ENCODE measurements around the gene SNRPD3. TPM values are rescaled to one million over a fixed set of nuclear protein-coding genes. Genes with fewer than 3 reads are reported as not detected.

Gene SNRPD3
- total RNA-seq, 1 donor = 84.2 TPM

- no peak for TF ChIP-seq CTCF (IDR thresholded peaks at IDR 0.05; ENCODE audit: insufficient read depth, low read depth, low read length)
Measured at GRCh38 chr22:24518771-24519485, 36.9 kb upstream of the SNRPD3 start.

DNA sequence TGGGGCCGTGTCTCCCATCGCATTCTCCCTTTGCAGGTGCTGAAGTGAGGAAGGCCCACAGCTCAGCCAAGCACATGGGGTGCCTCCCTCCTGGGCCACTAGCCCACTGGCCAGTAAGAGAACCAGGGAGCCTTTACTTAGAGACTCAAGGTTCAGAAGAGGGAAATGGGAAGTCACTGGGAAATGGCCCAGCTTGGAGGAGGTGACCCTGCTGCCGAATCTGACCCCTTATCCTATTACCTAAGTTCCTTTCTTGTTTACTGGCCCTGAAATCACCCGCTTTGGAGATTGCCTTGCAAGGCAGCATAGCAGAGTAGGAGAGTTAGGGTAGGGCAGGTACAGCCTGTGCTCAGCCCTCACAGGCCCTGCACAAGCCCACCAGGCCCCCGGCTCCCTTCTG is 36.3 kb upstream of the SNRPD3 start:
- no peak overlapping the region for H3K4me3 ChIP-seq (ENCODE audit: low read depth, low read length)
- TF ChIP-seq CTCF (IDR thresholded peaks at IDR 0.05; ENCODE audit: insufficient read depth, low read depth, low read length) = no peak
- no peak for DNase-seq (ENCODE audit: low read depth)

More at GRCh38 chr22:24518771-24519485, 36.9 kb upstream of the SNRPD3 start:
- no peak overlapping the region for H3K4me3 ChIP-seq (ENCODE audit: low read depth, low read length)
- no peak for DNase-seq (ENCODE audit: low read depth)

DNA sequence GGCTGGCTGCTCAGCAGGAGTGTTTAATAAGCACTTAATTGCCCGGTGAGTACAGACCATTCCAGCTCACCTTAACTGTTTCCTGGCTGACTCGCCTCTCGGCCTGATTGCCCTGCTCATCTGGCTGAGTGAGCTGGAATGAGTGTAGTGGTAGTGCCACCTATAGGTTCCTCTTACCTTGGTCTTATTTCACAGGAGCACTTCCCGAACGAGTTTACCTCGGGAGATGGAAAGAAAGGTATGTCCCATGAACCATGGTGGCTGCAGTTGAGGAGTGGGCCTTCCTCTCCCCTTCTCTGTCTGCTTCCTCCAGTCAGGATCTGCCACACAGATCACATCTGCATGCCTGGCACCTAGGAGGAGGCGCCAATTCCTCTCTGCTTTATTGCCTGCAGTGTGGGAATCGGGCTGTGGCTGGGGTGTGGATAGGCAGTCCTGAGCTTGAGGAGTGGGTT is 34.0 kb upstream of the SNRPD3 start:
- TF ChIP-seq CTCF (IDR thresholded peaks at IDR 0.05; ENCODE audit: insufficient read depth, low read depth, low read length) = peak; percentile 52
- H3K4me3 ChIP-seq (ENCODE audit: low read depth, low read length) = no peak overlapping the region
- DNase-seq (ENCODE audit: low read depth) = peak; percentile 48

DNA sequence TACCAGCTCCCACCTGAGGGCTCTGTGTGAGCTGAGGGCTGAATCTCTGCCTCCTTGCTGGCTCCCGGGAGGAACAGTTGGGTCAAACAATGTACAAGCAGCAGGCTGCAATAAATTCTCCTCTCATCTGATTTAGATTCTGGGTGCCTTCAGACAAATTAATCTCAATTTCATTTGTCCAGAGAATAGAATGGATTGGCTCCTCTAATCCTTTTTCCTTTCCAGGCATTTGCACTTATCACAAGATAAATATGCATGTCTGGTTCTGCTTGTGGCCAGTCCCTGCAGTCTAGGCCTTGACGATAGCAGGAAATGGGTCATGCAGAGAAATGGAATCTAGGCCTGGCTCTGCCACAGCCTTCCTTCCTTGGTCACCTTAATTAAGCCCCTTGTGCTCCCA is 31.9 kb upstream of the SNRPD3 start:
- DNase-seq (ENCODE audit: low read depth) = no peak
- H3K4me3 ChIP-seq (ENCODE audit: low read depth, low read length) = no peak overlapping the region
- no peak for TF ChIP-seq CTCF (IDR thresholded peaks at IDR 0.05; ENCODE audit: insufficient read depth, low read depth, low read length)

DNA sequence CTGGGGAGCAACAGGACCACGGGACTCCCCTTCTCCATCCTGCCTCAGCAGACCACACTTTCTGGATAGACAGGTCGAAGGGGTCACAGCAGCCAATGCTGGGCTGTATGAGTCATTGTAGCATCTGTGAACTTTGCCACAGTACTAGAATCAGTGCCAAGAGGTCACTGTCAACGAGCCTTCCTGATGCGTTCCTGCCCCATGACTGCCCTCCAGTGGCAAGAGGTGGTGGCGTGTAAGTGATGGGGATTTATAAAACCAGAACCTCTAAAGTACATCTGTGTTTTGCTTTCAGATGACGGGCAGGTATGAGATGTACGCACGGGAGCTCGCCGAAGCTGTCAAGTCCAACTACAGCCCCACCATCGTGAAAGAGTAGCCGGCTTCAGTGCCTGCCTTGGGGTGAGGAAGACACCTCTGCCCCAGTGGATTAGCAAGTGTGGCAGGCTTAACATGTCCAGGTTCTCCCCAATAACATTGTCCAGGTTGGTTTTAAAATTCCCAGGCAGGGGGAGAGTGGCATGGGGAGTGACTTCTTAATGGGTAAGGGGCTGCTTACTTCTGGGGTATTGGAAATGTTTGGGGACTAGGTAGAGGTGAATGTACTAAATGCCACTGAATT is 30.3 kb upstream of the SNRPD3 start:
- DNase-seq (ENCODE audit: low read depth) = peak; percentile 73
- H3K4me3 ChIP-seq (ENCODE audit: low read depth, low read length) = no peak overlapping the region
- peak; percentile 94 for TF ChIP-seq CTCF (IDR thresholded peaks at IDR 0.05; ENCODE audit: insufficient read depth, low read depth, low read length)

DNA sequence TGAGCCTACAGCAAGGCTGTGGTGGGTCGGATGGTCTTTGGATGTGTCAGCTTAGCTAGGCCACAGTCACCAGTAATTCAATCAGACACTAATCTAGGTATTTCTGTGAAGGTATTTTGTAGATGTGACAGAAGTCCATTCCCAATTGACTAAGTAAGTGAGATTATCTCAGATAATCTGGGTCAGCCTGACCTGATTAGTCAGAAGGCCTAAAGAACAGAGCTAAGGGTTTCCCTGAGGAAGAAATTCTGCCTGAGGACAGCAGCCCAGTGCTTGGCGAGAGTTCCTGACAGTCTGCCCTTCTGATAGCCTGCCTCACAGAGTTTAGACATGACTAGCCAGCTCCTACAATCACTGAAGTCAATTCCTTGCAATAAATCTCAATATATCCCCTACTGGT is 29.6 kb upstream of the SNRPD3 start:
- no peak overlapping the region for H3K4me3 ChIP-seq (ENCODE audit: low read depth, low read length)
- DNase-seq (ENCODE audit: low read depth) = no peak
- no peak for TF ChIP-seq CTCF (IDR thresholded peaks at IDR 0.05; ENCODE audit: insufficient read depth, low read depth, low read length)

Data from fibroblast of villous mesenchyme (primary cell).